GM18517 (cell line): Measurements from ENCODE around the gene FSIP1.

Source experiments
- ATAC-seq: cut with Tn5 transposase; IDR thresholded peaks from one replicate; pipeline ENCODE4 v1.9.1; 2021; ENCODE audit warnings: mild to moderate bottlenecking, moderate library complexity; ENCODE audit not compliant: unreplicated experiment

Gene FSIP1

DNA sequence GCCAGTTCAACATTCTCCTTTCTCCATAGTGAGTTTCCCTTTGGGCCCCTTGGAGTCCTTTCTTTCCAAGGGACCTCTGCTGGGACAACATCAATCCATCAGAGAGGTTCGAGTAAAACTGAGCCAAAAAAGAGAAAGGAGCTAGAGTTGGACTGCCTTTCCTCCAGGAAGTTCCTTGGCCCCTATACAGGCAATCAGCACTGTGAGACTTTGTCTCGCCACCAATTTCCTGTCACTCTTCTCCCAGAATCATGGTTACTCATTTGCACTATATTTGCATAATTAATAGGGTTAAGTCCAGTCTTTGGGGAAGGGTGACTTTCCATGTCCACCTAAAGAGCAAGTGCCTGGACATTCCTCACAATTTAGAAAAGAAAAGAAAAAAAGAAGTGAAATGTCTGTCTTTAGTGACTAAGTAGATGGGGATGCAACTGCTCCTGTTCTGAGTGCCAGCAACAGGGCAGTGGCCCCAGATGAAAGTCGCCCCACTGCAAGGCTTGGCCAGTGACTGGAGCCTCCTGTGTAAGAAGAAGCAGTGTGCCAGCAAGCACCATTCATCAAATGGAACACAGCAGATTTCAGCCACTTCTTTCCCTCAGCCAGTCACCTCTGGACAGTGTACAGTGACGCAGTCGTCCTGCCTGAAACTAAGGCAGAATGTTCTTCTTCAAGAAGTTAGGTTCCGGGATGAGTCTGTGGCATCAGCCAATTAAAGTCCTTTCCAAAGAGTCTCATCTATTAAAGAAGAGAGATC, 91.6 kb downstream of the FSIP1 start:
- no peak for ATAC-seq

DNA sequence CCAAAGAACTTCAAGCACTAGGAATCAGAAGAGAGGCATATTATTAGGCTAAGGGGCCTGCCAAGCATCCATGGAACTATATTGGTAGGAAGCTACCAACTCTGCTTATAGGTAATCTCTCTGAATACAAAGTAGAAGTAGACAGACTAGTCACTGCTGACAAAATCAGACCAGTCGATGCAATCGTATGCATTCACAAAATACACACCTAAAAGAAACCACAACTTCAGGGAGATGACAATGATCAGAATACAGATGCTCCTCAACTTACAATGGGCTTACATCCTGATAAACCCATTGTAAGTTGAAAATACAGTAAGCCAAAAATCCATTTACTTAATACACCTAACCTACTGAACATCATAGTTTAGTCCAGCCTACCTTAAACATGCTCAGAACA, 94.7 kb downstream of the FSIP1 start:
- no peak for ATAC-seq

DNA sequence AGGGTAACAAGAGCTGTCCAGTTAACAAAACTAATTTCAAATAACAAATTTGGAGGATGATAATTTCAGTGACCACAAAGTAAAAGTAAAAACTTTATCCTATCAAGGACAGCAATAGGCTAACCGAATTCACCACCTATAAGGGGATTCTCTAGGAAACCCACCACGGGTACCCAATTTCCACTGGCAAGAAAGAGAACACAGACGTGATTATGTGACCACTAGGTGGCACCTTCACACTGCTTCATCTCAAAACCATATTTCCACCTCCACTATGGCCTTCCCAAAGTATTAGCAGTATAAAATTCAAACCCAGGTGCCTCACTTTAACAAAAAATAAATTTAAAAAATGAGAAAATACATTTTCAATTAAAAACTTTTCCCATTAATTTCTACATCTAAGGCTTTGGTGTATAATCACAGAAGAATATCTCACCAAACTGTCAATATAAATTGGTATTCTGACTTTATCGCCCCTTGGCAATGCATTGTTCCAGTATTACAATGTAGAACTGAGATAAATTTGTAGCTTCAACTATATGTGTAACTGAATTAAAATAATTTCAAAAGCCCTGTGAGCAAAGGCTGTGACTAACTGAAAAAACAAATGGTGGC, 96.5 kb downstream of the FSIP1 start:
- ATAC-seq = no peak

DNA sequence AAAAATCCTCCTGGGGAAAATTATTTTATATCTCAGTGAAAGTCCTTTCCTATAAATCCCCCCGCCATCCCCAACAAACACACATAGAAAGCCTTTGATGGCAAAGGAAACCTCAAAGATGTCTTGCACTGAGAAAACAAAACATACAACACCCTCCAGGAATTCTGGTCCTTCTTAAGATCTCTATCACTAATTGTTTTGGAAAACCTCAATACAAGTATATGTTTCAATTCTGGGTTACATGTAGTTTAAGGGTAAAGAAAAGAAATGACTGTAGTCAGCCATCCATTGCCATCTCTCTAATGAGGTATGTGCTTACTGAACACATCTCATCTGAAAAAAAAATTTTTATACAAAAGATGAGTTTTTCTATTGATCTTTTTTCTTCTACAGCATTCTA, 97.3 kb downstream of the FSIP1 start:
- ATAC-seq = no peak

DNA sequence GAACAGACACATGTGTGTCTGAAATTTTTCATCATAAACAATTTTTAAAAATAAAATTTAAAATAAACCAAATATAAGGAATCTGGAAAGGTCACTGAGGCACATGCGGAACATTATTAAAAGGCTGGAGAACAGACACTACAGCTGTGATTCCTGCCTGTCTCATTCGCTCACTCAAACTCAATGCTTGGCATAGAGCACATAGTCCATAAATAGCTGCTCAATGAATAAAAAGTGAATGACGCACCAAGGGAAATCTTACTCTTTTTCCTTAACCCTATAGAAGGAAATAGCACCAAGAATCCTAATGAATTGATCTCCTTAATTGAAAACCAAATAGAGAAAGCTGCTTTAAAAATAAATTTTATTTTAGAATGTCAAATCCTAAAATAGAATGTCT, 98.4 kb downstream of the FSIP1 start:
- no peak for ATAC-seq

DNA sequence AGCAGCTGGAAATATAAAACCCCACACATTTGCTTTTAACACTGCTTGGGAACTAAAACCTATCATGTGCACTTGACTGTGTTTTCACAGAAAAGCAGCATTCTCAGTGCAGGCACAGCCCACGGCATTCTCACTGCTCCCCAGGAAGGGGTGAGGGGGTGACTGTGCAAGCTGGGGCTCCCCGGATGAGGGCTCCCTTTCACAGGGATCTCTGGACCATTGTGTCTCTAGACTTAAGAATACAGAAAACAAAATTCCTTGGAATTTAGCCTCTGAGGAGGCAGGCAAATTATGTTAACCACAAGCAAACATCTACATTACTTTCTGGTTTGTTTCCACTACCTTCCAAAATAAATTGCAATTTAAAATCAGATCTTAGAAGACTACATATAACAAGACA, 100.3 kb downstream of the FSIP1 start:
- no peak for ATAC-seq

DNA sequence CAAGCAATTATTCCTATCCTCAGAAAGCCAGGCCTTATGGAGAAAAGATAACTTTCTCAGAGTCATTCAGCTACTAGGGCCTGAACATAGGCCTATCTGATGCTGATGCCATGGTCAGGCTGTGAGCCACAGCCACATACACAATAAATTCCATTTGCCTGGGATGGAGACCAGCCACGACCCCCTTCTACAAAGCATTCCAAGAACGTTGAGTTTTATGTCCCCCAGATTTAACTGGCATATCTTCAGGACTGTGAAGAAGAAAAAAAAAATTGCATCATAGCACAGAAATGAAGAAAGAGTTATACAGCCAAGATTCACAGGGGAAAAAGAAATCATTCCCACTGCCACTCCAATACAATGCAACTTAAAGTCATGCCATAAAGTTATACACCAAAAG, 101.8 kb downstream of the FSIP1 start:
- no peak for ATAC-seq

DNA sequence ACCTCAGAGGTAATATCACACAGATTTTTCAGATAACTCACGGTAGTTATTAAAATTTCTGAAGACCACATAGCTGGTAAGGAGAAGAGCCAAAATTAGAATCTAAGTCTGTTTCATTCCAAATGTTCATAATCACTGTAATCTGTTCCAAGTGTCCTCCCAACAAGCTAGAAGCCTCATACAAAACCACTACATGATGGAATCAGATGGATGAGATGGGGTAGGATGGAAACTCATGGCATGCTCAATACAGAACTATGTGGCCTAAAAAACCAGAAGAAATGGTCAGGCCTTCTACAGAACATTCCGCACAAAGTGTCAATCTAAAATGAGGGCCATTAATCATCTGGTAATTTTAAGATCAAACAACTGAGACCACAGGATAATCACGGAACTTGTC, 110.0 kb downstream of the FSIP1 start:
- no peak for ATAC-seq

DNA sequence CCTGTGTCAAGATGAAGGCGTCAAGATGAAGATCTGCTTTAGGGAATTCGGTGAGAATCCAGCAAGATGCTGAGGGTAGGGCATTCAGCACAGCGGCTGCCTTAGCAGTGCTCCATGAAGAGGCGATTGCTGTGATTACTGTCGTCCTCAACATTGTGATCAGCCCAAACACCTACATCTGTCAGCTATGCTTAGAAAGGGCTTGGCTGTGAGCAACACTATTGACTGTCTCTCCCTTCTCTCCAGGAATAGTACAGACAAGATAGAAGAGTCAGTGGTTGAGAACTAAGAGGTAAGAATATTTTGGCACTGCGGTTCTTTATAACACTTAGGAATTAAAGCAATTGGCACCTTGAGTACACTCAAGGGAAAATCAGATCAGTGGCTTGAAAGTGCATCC, 110.5 kb downstream of the FSIP1 start:
- no peak for ATAC-seq

DNA sequence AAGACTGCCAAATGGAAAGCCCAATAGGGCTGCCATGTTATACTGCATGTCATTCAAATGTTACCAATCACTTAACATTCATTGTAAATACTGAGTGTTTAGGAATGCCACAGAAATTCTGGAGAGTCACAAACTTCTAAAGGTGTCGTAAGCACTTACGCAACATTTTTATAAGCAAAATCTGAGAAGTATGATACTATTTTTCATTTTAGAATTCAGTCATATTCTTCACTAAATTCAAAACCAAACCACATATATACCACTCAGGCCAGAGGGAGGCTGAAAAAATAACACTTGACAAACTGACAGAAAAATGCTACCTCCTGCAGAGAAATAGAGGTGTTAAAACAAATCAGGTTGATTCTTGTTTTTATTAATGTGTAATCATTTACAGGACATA, 112.0 kb downstream of the FSIP1 start:
- no peak for ATAC-seq

DNA sequence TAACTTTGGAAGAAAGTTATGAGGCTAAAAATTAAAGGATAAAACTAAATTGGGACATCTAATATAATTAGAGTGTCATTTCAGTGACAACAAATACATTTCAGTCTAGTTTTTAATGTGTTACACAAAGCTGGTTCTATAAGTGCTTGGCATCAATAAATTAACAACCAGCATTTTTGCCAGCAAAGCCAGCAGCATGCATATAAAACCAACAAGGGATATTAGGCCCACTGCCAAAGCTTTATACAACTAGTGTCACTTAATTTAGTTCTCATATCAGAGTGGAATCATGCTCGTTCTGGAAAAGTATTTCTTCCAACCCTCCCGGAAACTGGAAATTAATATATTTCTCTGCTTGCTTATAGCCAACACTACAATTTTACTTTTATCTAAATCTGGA, 113.0 kb downstream of the FSIP1 start:
- ATAC-seq = no peak

DNA sequence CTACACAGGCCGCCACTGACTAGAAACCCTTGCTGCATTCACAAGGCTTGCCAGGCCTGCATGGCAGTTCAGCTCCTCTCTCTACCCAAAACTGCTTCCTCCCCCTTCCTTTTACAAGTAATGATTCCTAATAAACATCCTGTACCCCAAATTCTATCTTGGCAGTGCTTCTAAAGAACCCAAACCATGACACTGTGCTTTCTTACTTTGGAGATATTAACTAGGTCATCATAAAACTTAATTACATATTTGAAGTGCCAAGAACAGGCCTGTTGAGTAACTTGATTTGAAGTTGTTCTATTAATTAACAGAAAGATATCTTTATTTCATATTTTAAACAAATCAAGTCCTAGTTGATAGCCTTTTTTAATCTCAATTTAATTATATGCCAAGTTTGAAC, 113.4 kb downstream of the FSIP1 start:
- ATAC-seq = no peak

DNA sequence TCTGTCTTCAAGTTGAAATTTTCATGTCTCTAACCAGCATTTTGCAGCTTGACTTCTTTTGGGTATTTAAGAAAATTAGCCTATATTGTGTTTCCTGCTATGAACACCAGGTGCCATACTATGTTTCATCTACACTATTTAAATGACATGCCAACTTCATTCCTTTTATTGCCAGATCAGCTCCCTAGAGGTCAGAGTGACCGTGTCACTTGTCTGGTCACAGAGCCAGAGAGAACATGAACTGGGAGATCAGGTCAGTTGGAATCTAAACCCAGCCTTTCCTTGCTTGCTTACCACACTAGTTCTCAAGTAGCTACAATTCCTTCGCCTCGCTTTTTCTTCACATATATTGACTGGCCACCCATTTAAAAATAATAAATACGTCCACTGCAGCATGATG, 114.2 kb downstream of the FSIP1 start:
- no peak for ATAC-seq

DNA sequence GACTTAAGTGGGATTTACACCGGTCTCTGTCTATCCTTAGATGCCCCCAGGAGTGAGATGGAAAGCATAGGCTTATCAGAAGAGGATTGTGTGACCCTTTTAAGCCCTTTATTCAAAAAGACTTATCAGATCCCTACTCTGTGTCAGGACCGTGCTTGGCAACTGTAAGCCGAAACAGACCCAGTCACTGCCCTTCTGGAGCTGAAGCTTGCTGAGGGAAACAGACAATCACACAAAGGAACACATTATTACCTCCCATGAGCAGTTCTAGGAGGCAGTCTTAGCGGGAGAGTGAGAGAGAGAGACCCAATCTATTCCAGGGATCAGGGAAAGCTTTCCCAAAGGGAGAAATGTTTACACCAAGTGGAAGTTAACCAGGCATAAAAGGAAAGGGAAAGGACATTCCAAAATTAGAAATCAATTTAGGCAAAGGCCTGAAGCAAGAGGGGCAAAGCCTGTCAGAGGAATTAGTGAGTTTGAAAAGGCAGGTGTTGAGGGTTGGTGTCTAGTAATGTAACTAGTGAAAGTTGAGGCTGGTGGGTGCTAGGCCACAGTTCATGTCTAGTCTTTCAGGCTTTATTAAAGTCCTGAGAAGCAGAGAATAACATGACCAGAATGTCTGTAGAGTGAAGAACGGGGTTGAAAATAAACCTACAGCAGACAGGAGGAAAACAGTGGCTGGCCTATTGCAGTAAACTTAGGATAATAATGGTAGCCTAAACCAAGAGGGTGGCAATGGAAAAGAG, 115.1 kb downstream of the FSIP1 start:
- ATAC-seq = no peak

DNA sequence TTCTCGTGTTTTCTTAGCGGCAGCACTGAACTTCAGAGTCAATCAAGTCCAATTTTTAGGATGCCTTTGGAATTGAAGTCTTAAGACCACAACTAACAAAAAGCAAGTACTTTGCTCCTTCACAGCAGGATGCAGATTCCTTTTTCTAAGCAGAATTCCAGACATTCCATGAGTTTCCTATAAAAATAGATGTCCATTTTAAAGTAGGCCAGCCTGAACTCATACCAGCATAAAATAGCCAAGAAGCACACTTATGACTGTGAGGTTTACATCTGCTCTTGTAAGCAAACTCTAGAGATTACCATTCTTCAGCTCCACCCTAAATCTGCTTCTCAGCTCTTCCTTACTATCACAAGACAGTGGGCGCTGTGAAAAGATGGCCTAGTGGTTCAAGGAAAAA, 116.0 kb downstream of the FSIP1 start:
- no peak for ATAC-seq

DNA sequence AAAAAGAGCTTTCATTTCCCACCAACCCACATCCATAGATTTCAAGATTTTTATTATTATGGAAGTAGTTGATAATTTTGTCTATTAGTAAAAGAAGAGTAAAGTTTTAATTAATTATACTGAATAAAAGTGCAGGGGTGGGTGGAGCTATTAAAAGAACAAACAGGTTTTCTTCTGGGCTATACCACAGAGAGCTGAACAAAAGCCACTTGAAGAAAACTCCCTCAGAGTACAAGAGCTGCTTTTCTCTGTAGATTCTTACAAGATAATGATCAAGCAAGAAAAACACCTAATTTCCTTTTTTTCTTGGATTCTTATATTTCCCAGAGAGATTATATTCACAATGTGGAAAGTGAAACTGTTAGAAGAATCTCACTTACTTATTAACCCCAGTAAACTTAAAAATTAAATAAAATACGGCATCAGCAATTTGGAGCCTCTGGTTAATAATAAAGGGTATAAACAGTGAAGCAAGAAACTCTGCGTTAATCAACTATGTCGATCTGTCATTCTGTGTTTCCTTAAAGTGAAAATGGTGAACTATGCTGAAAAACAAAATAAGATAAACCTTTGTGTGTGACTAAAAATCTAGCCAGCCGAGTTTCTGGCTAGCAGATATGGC, 116.9 kb downstream of the FSIP1 start:
- ATAC-seq = no peak

DNA sequence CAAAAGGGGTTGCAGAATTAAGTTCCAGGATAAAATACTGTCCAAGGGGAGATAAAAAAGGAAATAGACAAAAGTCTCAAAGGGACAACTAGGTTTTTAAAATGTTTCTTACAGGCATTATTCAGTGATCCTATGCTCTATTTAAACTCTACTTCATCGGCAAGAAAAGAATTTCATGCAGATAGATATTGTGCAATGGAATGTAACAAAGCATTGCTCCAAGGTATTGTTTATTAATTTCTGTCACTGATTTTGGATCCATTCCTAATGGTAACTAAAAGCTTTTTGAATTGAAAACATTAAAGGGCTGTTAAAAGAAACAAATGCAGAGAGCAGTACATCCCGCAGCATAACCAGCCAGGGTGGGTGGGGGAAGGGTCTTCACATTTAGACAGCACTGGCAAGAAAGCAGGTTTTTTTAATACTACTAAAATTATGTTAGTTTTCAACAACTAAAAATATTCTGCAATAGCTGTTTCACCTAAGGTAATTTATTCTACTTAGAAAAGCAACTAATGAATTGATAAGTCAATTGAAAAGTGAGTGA, 118.9 kb downstream of the FSIP1 start:
- no peak for ATAC-seq

DNA sequence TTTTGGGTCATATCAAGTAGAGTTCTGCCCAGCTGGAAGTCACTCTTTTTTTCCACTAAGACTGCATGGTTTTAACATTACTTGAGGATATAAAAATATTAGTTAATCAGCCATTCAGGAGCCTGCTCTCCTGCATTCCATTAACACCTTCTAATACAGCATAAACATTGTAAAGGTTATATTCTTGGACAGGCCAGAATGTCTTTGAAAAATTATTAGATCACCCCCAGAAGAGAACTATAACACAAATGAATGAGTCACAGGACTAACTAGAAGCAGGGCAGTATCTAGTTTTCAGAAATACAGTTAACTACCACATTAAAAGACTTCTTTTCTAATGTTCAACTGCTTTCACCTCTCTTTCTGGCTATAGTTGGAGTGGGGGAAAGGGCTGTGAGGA, 120.9 kb downstream of the FSIP1 start:
- no peak for ATAC-seq

DNA sequence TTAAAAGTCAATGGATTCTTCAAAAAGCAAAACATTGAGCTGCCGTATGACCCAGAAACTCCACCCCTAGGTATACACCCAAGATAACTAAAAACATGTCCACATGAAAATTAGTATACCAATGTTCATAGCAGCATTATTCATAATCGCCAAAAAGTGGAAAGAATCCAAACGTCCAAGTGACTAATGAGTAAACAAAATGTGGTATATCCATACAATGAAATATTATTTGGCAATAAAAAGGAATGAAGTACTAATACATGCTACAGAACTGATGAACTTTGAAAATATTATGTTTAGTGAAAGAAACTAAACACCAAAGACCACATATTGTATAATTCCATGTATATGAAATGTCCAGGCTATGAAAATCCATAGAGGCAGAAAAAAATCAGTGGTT, 123.9 kb downstream of the FSIP1 start:
- ATAC-seq = no peak

DNA sequence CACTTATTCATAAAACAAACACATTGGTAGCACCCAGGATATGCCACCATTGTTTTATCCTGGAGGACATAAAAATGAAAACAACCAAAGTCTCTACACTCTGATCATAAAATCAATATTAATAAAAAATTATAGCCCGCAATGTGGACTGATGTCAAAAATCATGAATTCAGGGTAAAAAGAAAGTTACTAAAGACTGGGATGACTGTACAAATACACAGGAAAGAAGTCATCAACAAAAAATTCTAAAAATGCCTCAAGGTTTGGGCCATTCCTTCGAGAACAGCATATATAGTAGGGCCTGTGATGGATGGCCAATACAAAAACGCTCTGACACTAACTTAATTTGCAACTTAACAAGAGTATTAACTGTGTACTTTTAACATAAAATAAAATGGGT, 125.0 kb downstream of the FSIP1 start:
- ATAC-seq = no peak

DNA sequence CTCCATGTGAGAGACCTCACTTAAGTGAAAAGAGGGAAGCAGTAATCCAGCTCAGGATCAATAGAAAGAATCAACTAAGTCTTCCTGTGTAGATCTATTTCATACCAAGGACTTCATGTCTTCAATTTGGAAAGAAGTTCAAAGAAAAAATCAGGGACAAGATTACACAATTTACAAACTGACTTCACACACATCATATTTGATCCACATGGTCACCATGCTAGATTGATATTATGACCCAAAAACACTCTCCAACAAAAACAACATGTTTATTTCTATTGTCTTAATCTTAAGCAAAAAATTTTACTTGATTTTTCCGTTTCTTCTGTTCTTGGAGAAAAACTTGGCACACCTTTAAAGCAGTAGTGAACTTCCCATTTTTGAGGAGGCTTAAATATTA, 125.5 kb downstream of the FSIP1 start:
- ATAC-seq = no peak

DNA sequence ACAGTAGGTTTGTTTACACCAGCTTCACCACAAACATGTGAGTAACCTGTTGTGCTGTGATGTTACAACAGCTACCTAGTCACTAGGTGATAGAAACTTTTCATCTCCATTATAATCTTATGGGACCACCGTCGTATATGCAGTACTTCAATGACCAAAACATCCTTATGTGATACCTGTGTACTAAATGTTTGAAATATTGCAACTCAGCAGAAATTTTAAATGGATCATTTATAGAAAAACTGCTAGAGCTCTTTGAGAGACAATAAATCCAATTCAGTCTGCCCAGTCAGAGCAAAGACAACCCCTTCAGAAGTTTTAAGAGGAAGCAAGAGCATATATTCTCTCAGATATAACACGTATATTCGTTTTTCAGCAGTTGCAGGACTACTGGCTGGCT, 128.3 kb downstream of the FSIP1 start:
- ATAC-seq = no peak
